H9 (cell line): ENCODE measurements around the gene CDH4. TPM values are rescaled to one million over a fixed set of nuclear protein-coding genes. Genes with fewer than 3 reads are reported as not detected.

Experiments used
- DNase-seq: peaks from one replicate; pipeline ENCODE4 v3.0.0-alpha.2; 2017
- H2AFZ ChIP-seq: one replicate; pipeline ENCODE4 v1.6.1; 2013; ENCODE audit warnings: mild to moderate bottlenecking, low read length, control low read depth, moderate library complexity
- H2AK5ac ChIP-seq: 2 replicates; pipeline ENCODE4 v1.6.1; 2013; ENCODE audit warnings: low read length, control low read depth, mixed read lengths; ENCODE audit not compliant: insufficient read length
- H2BK120ac ChIP-seq: one replicate; pipeline ENCODE4 v1.6.1; 2013; ENCODE audit warnings: low read depth, mild to moderate bottlenecking, low read length, control low read depth, inconsistent platforms; ENCODE audit not compliant: poor library complexity, severe bottlenecking
- H2BK12ac ChIP-seq: 2 replicates; pipeline ENCODE4 v1.6.1; 2013; ENCODE audit warnings: low read length, control low read depth, mixed read lengths, low read depth; ENCODE audit not compliant: insufficient read length
- H2BK15ac ChIP-seq: 2 replicates; pipeline ENCODE4 v1.6.1; 2013; ENCODE audit warnings: low read depth, low read length, control low read depth
- H2BK20ac ChIP-seq: one replicate; pipeline ENCODE4 v1.6.1; 2013; ENCODE audit warnings: low read depth, mild to moderate bottlenecking, low read length, control low read depth, inconsistent platforms; ENCODE audit not compliant: poor library complexity, severe bottlenecking
- H2BK5ac ChIP-seq: 2 replicates; pipeline ENCODE4 v1.6.1; 2013; ENCODE audit warnings: low read length, control low read depth, mixed read lengths; ENCODE audit not compliant: insufficient read length
- H3K14ac ChIP-seq: 2 replicates; pipeline ENCODE4 v1.6.1; 2013; ENCODE audit warnings: low read length, control low read depth; ENCODE audit not compliant: insufficient read depth
- H3K18ac ChIP-seq: 2 replicates; pipeline ENCODE4 v1.6.1; 2013; ENCODE audit warnings: low read depth, mild to moderate bottlenecking, mixed read lengths, low read length, control low read depth; ENCODE audit not compliant: insufficient read length
- H3K23ac ChIP-seq: 2 replicates; pipeline ENCODE4 v1.6.1; 2013; ENCODE audit warnings: low read length, control low read depth, mixed read lengths, low read depth; ENCODE audit not compliant: insufficient read length
- H3K23me2 ChIP-seq: 2 replicates; pipeline ENCODE4 v1.6.1; 2013; ENCODE audit warnings: low read depth, mild to moderate bottlenecking, mixed read lengths, low read length, control low read depth; ENCODE audit not compliant: insufficient read length, poor library complexity, severe bottlenecking
- H3K27ac ChIP-seq: 2 replicates; pipeline ENCODE4 v1.5.1; 2013; ENCODE audit warnings: low read length, control low read depth, mixed read lengths, low read depth; ENCODE audit not compliant: insufficient read length
- H3K27me3 ChIP-seq: 2 replicates; pipeline ENCODE4 v1.6.1; 2013; ENCODE audit warnings: low read length, control low read depth, inconsistent platforms; ENCODE audit not compliant: insufficient read depth
- H3K4ac ChIP-seq: 2 replicates; pipeline ENCODE4 v1.6.1; 2013; ENCODE audit warnings: low read depth, mild to moderate bottlenecking, control low read depth, inconsistent platforms, low read length, moderate library complexity
- H3K4me1 ChIP-seq: 2 replicates; pipeline ENCODE4 v1.6.1; 2013; ENCODE audit warnings: low read length, control low read depth, inconsistent platforms; ENCODE audit not compliant: insufficient read depth
- H3K4me2 ChIP-seq: 2 replicates; pipeline ENCODE4 v1.6.1; 2013; ENCODE audit warnings: low read length, control low read depth, mixed read lengths; ENCODE audit not compliant: insufficient read length, insufficient read depth
- H3K56ac ChIP-seq: 2 replicates; pipeline ENCODE4 v1.6.1; 2013; ENCODE audit warnings: low read depth, mild to moderate bottlenecking, mixed read lengths, low read length, control low read depth; ENCODE audit not compliant: insufficient read length
- H3K79me1 ChIP-seq: 2 replicates; pipeline ENCODE4 v1.6.1; 2013; ENCODE audit warnings: low read depth, mild to moderate bottlenecking, moderate library complexity, low read length, control low read depth, inconsistent platforms; ENCODE audit not compliant: insufficient read depth, poor library complexity, severe bottlenecking
- H3K79me2 ChIP-seq: 2 replicates; pipeline ENCODE4 v1.6.1; 2013; ENCODE audit warnings: low read length, control low read depth, inconsistent platforms; ENCODE audit not compliant: insufficient read depth
- H3K9ac ChIP-seq: 2 replicates; pipeline ENCODE4 v1.6.1; 2013; ENCODE audit warnings: low read length, control low read depth, mixed read lengths; ENCODE audit not compliant: insufficient read length; ENCODE audit errors: extremely low read depth
- H3K9me3 ChIP-seq: one replicate; pipeline ENCODE4 v1.6.1; 2013; ENCODE audit warnings: low read depth, low read length, inconsistent platforms; ENCODE audit not compliant: control insufficient read depth
- H3T11ph ChIP-seq: one replicate; pipeline ENCODE4 v1.6.1; 2013; ENCODE audit warnings: mild to moderate bottlenecking, low read length, control low read depth, inconsistent platforms
- H4K20me1 ChIP-seq: one replicate; pipeline ENCODE4 v1.6.1; 2013; ENCODE audit not compliant: control insufficient read depth, insufficient read length, insufficient read depth
- H4K5ac ChIP-seq: 2 replicates; pipeline ENCODE4 v1.6.1; 2013; ENCODE audit warnings: low read depth, mild to moderate bottlenecking, mixed read lengths, low read length, control low read depth; ENCODE audit not compliant: insufficient read length
- H4K8ac ChIP-seq: replicated peaks from 2 replicates; pipeline ENCODE4 v1.6.1; 2013; ENCODE audit warnings: low read length, control low read depth, mixed read lengths, low read depth; ENCODE audit not compliant: insufficient read length
- H4K91ac ChIP-seq: 2 replicates; pipeline ENCODE4 v1.6.1; 2013; ENCODE audit warnings: low read depth, mild to moderate bottlenecking, moderate library complexity, mixed read lengths, low read length, control low read depth; ENCODE audit not compliant: insufficient read length
- H3K27ac Mint-ChIP-seq, 3 experiments: 2 replicates in 2 of 3; 3 replicates in 1 of 3; pipeline ENCODE4 v1.8.0; 2020 to 2021; ENCODE audit warnings: mixed read lengths in 3 of 3, mild to moderate bottlenecking in 1 of 3, moderate library complexity in 1 of 3
- H3K27me3 Mint-ChIP-seq: 2 replicates; pipeline ENCODE4 v1.8.0; 2021; ENCODE audit warnings: low read depth, mild to moderate bottlenecking, moderate library complexity, mixed read lengths
- H3K36me3 Mint-ChIP-seq, 3 experiments: 2 replicates in 2 of 3; 3 replicates in 1 of 3; pipeline ENCODE4 v1.8.0; 2020 to 2021; ENCODE audit warnings: low read depth in 3 of 3, mixed read lengths in 3 of 3; ENCODE audit not compliant: insufficient read depth in 1 of 3
- H3K4me1 Mint-ChIP-seq, 2 experiments: 2 replicates each; pipeline ENCODE4 v1.8.0; 2020; ENCODE audit warnings: mixed read lengths in 2 of 2
- H3K4me3 Mint-ChIP-seq, 2 experiments: 2 replicates in 1 of 2; 3 replicates in 1 of 2; pipeline ENCODE4 v1.8.0; 2020 to 2021; ENCODE audit warnings: mild to moderate bottlenecking in 2 of 2, mixed read lengths in 2 of 2, moderate library complexity in 1 of 2
- H3K9me3 Mint-ChIP-seq, 2 experiments: 2 replicates in 1 of 2; 3 replicates in 1 of 2; pipeline ENCODE4 v1.8.0; 2020; ENCODE audit warnings: mild to moderate bottlenecking in 2 of 2, mixed read lengths in 2 of 2, moderate library complexity in 1 of 2
- CTCF ChIP-seq: fragments of 200-600 bp; sonication (generic); conservative IDR thresholded peaks from 3 replicates; pipeline ENCODE4 v1.8.0; 2021; ENCODE audit warnings: antibody characterized with exemption, mild to moderate bottlenecking
- WGBS: extraction: QIAGEN DNeasy Blood & Tissue Kit; methylation state at CpG from one replicate; pipeline ENCODE4 v1.1.7; 2013; ENCODE audit warnings: missing lambda C conversion rate, low lambda C conversion rate, mixed read lengths; ENCODE audit not compliant: insufficient read length; ENCODE audit errors: extremely low coverage; 5-methylcytosine and 5-hydroxymethylcytosine counted together
- total RNA-seq: library from RNA; stranded (reverse); gene quantifications from 2 replicates; pipeline ENCODE4 v1.2.1, GENCODE V29; 2021

Gene CDH4
- total RNA-seq, 1 experiment from 2014 or later = 3.0 TPM

GRCh38 chr20:61442718-61443117, 190.7 kb downstream of the CDH4 start:
- Histone ChIP-seq H3T11ph (no peak overlapping the region), H3K56ac (no peak overlapping the region), H3K9ac (no peak overlapping the region), H4K5ac (no peak overlapping the region), H3K27me3 (no peaks in the 10 kb centered on the region), H2BK20ac (no peak overlapping the region), H3K4me1 (peaks cover 19% of the 10 kb centered on the region; the same call in 1 of the 2 replicates), H4K91ac (no peak overlapping the region), H4K20me1 (no peaks in the 10 kb centered on the region), H2AFZ (no peak overlapping the region), H3K23me2 (no peaks in the 10 kb centered on the region), H3K79me2 (no peaks in the 10 kb centered on the region), H3K9me3 (no peaks in the 10 kb centered on the region), H2BK15ac (no peak overlapping the region), H3K14ac (peak overlapping the region; percentile 49; the same call in 1 of the 2 replicates), H3K23ac (no peak overlapping the region), H2AK5ac (no peak overlapping the region), H4K8ac (no peak overlapping the region), H2BK12ac (no peak overlapping the region), H3K18ac (no peak overlapping the region), H2BK120ac (no peak overlapping the region), H3K4ac (no peak overlapping the region), H3K27ac (no peak overlapping the region), H3K79me1 (no peaks in the 10 kb centered on the region), H3K4me2 (no peak overlapping the region), H2BK5ac (no peak overlapping the region)
- Mint-ChIP-seq H3K9me3 (no peaks in the 10 kb centered on the region), H3K4me1 (peaks cover 42 to 44% of the 10 kb centered on the region in 2 experiments), H3K27me3 (peaks cover 3% of the 10 kb centered on the region; the same call in 1 of the 2 replicates), H3K36me3 (no peaks in the 10 kb centered on the region; a peak in 1 of 7 replicates), H3K27ac (peak overlapping the region in 2 of 3 experiments; percentile 21 to 78; a peak in 3 of 7 replicates), H3K4me3 (no peak overlapping the region)
- no CpG with 5 or more reads among the region's 6 CpGs for WGBS
- no peak for TF ChIP-seq CTCF
- no peak for DNase-seq
